HG03060 (cell line): ENCODE results near the gene RIMS3.
A peak's percentile ranks its signal among the peaks of the same experiment; 100 is the strongest.
"Not testable (repeated sequence)": the region's sequence is repeated elsewhere in the genome, so short reads cannot be mapped to it uniquely, and the experiment has no call there.

ENCODE experiments used
- ATAC-seq: cut with Tn5 transposase; IDR thresholded peaks from one replicate; pipeline ENCODE4 v1.9.1; 2021; ENCODE audit warnings: low read depth, moderate number of reproducible peaks; ENCODE audit not compliant: unreplicated experiment

Gene RIMS3

GRCh38 chr1:40665335-40666171, at the start of gene RIMS3:
Gene RIMS3, minus strand, starts transcription at chr1:40665682. Its CDS starts 23,757 bp downstream, at chr1:40641925.
- ATAC-seq, result no peak

DNA sequence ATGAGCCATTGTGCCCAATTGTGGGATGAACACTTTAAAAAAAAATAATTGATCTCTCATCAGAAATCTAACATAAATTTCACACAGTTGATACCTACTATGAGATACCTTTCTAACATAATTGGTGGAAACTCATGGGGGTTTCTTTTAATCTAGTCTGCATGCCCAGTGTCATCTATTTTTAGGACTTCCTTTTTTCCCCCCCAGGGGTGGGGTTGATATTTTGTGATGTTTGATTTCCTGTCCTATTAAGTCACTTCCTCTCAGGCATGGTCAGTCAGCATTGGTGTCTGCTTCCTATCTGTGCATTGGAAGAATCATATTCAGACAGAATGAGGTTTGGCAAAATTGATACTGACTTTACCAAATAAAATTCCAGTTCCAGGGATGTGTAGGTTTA, 47.5 kb upstream of the RIMS3 start:
- no peak for ATAC-seq

DNA sequence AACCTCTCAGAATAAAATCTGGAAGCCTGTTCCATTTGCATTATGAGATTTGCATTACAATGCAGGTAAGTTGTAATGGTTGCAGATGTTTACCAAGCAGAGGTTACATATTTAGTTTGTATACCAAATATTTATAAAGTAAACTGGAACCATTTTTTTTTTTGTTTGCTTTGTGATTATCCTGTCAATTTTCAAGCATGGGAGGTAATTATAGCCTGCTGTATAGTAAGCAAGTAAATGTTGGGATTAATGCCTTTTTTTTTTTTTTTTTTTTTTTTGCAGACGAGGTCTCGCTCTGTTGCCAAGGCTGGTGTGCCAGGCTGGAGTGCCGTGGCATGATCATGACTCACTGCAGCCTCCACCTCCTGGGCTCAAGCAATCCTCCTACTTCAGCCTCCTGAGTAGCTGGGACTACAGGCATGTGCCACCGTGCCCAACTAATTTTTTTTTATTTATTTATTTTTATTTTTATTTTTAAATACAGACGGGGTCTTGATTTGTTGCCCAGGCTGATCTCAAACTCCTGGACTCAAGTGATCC, 47.0 kb upstream of the RIMS3 start:
- ATAC-seq, result no peak

DNA sequence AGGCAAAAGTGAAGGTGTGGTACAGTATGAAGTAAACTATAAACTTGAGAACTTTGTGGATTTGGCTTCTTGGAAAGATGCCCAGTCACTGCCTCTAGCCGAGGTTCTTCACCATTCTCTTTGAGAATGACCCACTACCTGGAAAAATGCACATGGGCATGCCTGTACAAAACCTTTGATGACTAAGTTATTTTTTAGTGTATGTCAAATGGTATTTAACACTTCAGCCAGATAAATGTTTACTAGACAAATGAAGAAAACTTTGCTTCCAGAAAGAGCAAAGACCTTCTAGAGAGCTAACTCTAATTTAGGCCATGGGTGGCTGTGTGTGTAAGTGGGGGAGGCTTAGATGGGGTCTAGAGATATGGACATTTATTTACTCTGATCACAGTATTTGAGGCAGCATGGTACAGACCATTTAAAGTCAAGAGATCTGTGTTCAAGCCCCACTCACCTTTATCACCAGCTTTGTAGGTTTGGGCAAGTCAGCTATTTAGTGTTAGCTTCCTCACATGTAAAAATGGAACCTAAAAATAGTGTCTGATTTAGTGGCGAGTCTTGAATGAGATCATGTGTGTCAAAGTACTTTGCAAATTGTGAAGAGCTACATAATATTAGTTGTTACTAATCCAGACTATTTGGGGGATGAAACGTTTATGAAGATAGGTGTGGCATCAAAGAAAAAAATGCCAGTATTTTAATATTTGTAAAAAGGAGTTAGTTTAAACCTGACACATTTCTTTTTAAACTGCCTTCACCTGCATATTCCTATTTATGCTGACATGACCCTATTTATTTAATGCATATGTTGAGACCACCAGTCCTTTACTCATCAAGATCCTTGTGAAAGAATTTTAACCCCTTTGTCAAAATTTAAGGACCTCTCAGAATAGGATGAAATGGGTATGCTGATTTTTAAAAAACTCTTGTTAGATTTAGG, 46.3 kb upstream of the RIMS3 start:
- ATAC-seq, result no peak

- no peak for ATAC-seq
Measured at GRCh38 chr1:40710581-40711315, 45.3 kb upstream of the RIMS3 start.

DNA sequence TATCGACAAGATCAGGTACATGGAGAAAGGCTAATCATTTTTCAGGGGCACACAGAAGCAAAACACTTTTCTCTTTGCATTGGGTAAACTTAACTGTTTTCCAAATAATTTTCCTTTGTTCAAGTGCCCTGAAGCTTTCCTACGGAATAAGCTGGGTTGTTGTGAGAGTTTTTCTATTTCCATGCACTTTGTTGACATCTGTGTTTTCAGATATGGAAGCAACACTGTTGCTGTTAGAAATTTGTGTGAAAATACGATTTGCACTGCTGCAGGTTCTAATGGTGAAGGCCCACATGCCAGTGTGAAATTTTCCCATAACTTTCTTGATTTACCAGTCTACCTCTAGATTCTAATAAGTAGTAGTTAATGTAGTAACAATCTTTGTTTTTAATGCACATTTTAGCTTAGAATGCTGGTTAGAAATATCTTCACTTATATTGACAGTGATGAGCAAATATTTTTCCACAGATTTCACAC, 44.4 kb upstream of the RIMS3 start:
- ATAC-seq, result no peak

- ATAC-seq, result peak; percentile 73
Measured at GRCh38 chr1:40709100-40709801, 43.8 kb upstream of the RIMS3 start.

DNA sequence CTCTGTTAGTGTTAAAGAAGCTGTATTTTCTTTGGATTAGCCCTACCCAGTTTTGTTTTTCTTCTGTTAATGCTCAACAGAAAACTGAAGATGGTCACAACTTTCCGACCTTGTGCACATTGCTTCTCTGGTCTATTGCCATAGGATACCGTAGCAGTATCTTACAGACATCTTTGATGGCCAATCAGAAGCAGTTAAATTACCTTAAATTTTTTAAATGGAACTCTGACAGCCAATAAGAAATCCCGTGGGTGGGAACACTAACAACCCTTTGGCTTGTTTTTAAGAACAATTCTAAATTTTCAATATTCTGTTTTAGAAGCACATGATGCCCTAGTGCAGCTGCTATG, 43.2 kb upstream of the RIMS3 start:
- peak; percentile 43 for ATAC-seq

GRCh38 chr1:40706626-40707025, 41.1 kb upstream of the RIMS3 start:
- ATAC-seq, result no peak

DNA sequence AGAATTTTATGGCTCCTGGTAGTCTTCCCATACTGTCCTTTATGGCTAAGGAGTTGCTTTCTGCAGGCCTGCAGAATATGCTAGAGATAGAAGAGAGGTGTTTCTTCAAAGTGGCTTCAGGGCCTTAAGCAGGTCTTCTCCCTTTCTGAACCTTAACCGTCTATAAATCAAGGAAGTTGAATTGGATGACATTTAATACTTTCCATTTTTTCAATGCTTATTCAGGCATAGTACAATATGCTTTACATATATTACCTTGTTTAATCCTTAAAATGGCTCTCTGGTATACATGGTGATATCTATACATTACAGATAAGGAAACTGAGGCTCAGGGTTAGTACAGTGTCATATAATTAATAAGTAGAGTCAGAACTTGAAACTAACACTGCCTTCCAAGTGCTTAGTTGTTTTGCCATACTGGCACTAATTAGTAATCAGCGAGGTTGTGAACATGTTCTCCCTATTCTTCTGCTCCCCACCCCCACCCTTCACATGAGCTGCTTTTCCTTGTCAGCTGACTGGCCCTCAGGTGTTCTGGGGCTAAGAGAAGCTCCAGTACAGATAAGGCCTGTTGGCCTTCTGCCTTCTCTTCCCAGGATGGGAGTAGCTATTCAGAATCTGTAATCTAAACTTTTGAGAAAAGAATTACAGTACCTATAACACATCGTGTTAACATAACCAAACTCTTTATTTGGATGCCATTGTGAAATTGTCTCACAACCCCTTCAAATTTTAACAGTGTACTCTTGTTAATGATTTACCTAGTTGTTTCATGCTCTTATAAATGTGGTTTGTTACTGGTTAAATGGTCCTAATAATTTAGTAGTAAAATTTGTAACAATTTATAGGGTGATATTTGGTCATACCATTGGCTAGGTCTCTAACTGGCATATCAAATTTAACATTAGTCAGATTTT, 39.6 kb upstream of the RIMS3 start:
- no peak for ATAC-seq

GRCh38 chr1:40703316-40703715, 37.8 kb upstream of the RIMS3 start:
- ATAC-seq, result no peak

- ATAC-seq, result not testable (repeated sequence)
Measured at GRCh38 chr1:40702810-40703209, 37.3 kb upstream of the RIMS3 start.

DNA sequence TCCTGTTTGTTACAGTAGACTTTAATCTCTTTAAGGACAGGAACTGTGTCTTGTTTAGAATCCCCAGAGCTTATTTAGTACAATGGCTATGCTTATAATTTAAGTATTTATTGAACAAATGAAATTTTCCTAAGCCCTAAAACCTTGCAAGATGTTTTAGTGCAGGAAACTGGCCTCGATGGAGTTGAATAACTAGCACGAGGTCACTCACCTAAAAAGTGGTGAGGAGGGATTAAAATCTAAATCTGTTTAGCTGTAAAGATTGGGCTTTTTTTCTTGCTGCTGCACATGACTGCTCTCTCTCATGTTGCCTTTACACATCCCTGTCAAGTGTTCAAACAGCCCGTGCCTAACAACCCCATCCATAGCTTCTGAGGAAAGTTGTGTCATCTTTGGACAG, 36.2 kb upstream of the RIMS3 start:
- ATAC-seq, result no peak

DNA sequence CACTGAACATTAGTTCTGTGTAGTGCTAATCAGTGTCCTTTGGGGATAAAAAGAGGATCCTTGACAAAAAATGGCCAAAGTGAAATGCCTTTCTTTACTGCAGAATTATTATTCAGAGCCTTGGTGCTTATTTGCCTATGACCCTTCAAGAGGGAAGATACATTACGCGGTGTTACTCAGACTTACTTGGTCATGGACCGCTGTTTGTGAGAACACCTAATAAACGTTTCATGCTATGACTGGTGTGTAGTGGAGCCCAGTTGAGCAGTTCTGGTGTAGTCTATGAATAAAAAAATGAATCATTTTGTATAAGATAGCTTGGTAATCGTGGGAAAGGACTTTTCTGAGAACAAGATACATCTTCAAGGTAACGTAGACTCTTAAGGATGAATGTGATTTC, 34.3 kb upstream of the RIMS3 start:
- ATAC-seq, result peak; percentile 54

DNA sequence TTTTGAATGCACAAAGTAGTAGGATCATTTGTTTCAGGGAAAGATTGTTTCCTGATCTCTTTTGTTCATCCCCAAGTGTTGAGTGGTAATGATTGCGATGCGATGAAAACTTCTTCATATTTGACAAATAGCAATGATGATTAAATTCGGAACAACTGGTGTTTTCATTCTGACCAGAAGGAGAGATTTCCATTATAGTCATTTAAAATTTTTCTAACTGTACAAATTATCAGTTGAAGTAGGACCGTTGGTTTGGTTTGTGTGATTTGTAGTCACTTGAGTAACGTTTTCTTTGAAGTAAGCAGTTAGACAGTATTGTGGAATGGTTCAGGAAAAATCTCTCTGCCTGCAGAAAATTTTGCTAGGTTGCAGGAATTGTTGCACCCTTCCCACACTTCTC, 32.0 kb upstream of the RIMS3 start:
- ATAC-seq, result no peak

DNA sequence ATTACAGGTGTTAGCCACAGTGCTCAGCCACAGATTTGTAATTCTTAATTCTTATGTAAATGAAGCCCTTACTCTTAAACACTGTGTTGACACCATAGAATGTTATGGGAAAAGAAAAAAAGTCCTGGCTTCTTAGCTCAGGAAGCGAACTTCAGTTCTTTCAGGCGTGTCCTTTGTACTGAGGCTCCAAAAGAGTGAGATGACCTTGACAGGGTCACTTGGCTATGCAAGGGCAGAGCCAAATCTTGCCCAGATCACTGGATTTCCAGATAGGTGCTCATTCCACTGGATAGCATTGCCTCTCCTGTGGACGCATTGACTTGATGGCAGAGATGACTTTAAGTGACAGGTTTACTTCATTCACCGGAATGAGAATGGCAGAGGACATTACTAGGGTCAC, 30.8 kb upstream of the RIMS3 start:
- no peak for ATAC-seq

GRCh38 chr1:40694353-40694874, 28.9 kb upstream of the RIMS3 start:
- ATAC-seq, result no peak

DNA sequence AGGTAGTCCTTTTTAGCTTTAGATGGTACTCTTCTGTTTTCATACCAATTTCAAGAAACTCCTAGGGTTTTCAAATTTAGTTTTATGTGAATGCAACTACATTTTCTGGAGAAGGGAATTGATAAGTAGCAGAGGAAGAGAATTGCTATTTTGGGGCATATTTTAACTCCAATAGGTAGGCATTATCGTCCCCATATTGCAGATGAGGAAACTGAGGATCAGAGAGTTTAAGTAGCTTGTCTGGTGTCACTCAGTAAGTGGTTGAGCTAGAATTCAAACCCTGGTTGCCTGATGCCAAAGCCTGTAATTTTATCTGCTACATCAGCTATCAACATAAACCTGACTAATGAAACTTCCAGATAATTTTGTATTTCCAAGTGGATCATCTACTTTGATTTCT, 27.9 kb upstream of the RIMS3 start:
- ATAC-seq, result no peak
